HG03457 (cell line): ENCODE measurements around the gene INS.
"Not testable (repeated sequence)": the region's sequence is repeated elsewhere in the genome, so short reads cannot be mapped to it uniquely, and the experiment has no call there.

ENCODE experiments used
- ATAC-seq: cut with Tn5 transposase; IDR thresholded peaks from one replicate; pipeline ENCODE4 v1.9.1; 2021; ENCODE audit warnings: moderate number of reproducible peaks; ENCODE audit not compliant: unreplicated experiment

The INS gene

GRCh38 chr11:2199466-2200341, 38.7 kb upstream of the INS start:
- no peak for ATAC-seq

- no peak for ATAC-seq
Measured at GRCh38 chr11:2198621-2199365, 37.8 kb upstream of the INS start.

GRCh38 chr11:2197771-2198520, 36.9 kb upstream of the INS start:
- no peak for ATAC-seq

- ATAC-seq, result no peak
Measured at GRCh38 chr11:2196970-2197770, 36.2 kb upstream of the INS start.

- ATAC-seq, result no peak
Measured at GRCh38 chr11:2195756-2196088, 34.7 kb upstream of the INS start.

GRCh38 chr11:2194877-2195755, 34.1 kb upstream of the INS start:
- no peak for ATAC-seq

- not testable (repeated sequence) for ATAC-seq
Measured at GRCh38 chr11:2193888-2194595, 33.0 kb upstream of the INS start.

- no peak for ATAC-seq
Measured at GRCh38 chr11:2193099-2193887, 32.3 kb upstream of the INS start.

GRCh38 chr11:2192435-2192834, 31.4 kb upstream of the INS start:
- no peak for ATAC-seq

- no peak for ATAC-seq
Measured at GRCh38 chr11:2191883-2192282, 30.9 kb upstream of the INS start.

- no peak for ATAC-seq
Measured at GRCh38 chr11:2190657-2191471, 29.9 kb upstream of the INS start.

- no peak for ATAC-seq
Measured at GRCh38 chr11:2189938-2190656, 29.1 kb upstream of the INS start.

GRCh38 chr11:2188745-2189144, 27.7 kb upstream of the INS start:
- ATAC-seq, result no peak

GRCh38 chr11:2187280-2187707, 26.3 kb upstream of the INS start:
- no peak for ATAC-seq

GRCh38 chr11:2186669-2187279, 25.8 kb upstream of the INS start:
- ATAC-seq, result no peak

- no peak for ATAC-seq
Measured at GRCh38 chr11:2185324-2186085, 24.5 kb upstream of the INS start.
